ENCODE results near the gene STRIT1.
"Not testable (repeated sequence)": the region's sequence is repeated elsewhere in the genome, so short reads cannot be mapped to it uniquely, and the experiment has no call there.

- not testable (repeated sequence) for TF ChIP-seq POLR2A (IDR thresholded peaks at IDR 0.05; ENCODE audit: extremely low read depth, insufficient read length); CTCF (IDR thresholded peaks at IDR 0.05; ENCODE audit: low read depth, low read length)
Observed at GRCh38 chr3:155262855-155263254, 30.6 kb downstream of the STRIT1 start.

All from NB4 (cell line).